ENCODE data around the gene PRELP. TPM values are rescaled to one million over a fixed set of nuclear protein-coding genes. Genes with fewer than 3 reads are reported as not detected.
A peak's percentile ranks its signal among the peaks of the same experiment; 100 is the strongest.
"Not testable (repeated sequence)": the region's sequence is repeated elsewhere in the genome, so short reads cannot be mapped to it uniquely, and the experiment has no call there.

Gene PRELP
- total and polyA plus RNA-seq, 11 donors = 3.6 to 61.9 (median 13.6) TPM

- no peak for TF ChIP-seq POLR2A (IDR thresholded peaks at IDR 0.05)
- no peak for TF ChIP-seq CTCF (IDR thresholded peaks at IDR 0.05)
- H3K4me3 ChIP-seq = no peak overlapping the region
- H3K36me3 ChIP-seq = no peaks in the 10 kb centered on the region
- WGBS, 4 donors = 54 to 70% (median 63%) methylated on average over 2 of the region's 2 CpGs
- ATAC-seq (no peak), DNase-seq (no peak)
- H3K27ac ChIP-seq = peak overlapping the region in 6 of 12 donors; percentile 41 to 77 (median 54)
- no peaks in the 10 kb centered on the region for H3K27me3 ChIP-seq
- H3K4me1 ChIP-seq = peaks cover 0 to 51% (median 18%) of the 10 kb centered on the region in 12 donors
- peaks cover 0 to 19% (median 2%) of the 10 kb centered on the region in 12 donors for H3K9me3 ChIP-seq
- intact Hi-C loops (cut with DNase I) = loop anchor here in 5 of 10 donors (5.0 kb wide), 3 partner anchors 44 to 171 kb away; no protein-coding TSS in a partner anchor
These were observed 32.3 kb upstream of the PRELP start for GRCh38 chr1:203443296-203443695.

GRCh38 chr1:203444171-203444576 is 31.4 kb upstream of the PRELP start:
- Histone ChIP-seq H3K4me1 (peaks cover 0 to 48% (median 19%) of the 10 kb centered on the region in 12 donors), H3K4me3 (no peak overlapping the region), H3K36me3 (no peaks in the 10 kb centered on the region), H3K9me3 (peaks cover 0 to 19% (median 2%) of the 10 kb centered on the region in 12 donors), H3K27ac (peak overlapping the region in 1 of 12 donors; percentile 41), H3K27me3 (no peaks in the 10 kb centered on the region)
- no peak for DNase-seq
- intact Hi-C loops (cut with DNase I) = loop anchor here in 5 of 10 donors (5.0 kb wide), 3 partner anchors 43 to 172 kb away; no protein-coding TSS in a partner anchor
- ATAC-seq = no peak
- 96 to 100% (median 98%) methylated on average over 1 of the region's 1 CpG for WGBS, 4 donors
- TF ChIP-seq POLR2A (IDR thresholded peaks at IDR 0.05) (no peak), CTCF (IDR thresholded peaks at IDR 0.05) (no peak)

GRCh38 chr1:203447151-203447550 is 28.5 kb upstream of the PRELP start:
- TF ChIP-seq CTCF (IDR thresholded peaks at IDR 0.05) (no peak), POLR2A (IDR thresholded peaks at IDR 0.05) (no peak)
- intact Hi-C loops (cut with DNase I) = no loop called here
- H3K9me3 ChIP-seq = peaks cover 0 to 19% (median 2%) of the 10 kb centered on the region in 12 donors
- no peaks in the 10 kb centered on the region for H3K36me3 ChIP-seq
- H3K27me3 ChIP-seq = no peaks in the 10 kb centered on the region
- H3K4me3 ChIP-seq = no peak overlapping the region
- H3K4me1 ChIP-seq = peaks cover 0 to 38% (median 4%) of the 10 kb centered on the region in 12 donors
- no peak for ATAC-seq
- H3K27ac ChIP-seq = peak overlapping the region in 3 of 12 donors; percentile 13 to 60 (median 41)
- DNase-seq = no peak
- 67 to 79% (median 75%) methylated on average over 2 of the region's 2 CpGs for WGBS, 4 donors

GRCh38 chr1:203447598-203447997 is 28.0 kb upstream of the PRELP start:
- 88 to 100% (median 95%) methylated on average over 1 of the region's 1 CpG for WGBS, 4 donors
- ATAC-seq; H3K27me3 ChIP-seq; H3K4me3 ChIP-seq; DNase-seq; H3K36me3 ChIP-seq; intact Hi-C loops (cut with DNase I): not testable (repeated sequence)
- Histone ChIP-seq H3K4me1 (peaks cover 0 to 34% (median 4%) of the 10 kb centered on the region in 12 donors), H3K27ac (peak overlapping the region in 6 of 12 donors; percentile 60 to 77 (median 66)), H3K9me3 (peaks cover 0 to 19% (median 2%) of the 10 kb centered on the region in 12 donors)
